GM18505 (cell line): ENCODE data around the gene MCAT.
"Not testable (repeated sequence)": the region's sequence is repeated elsewhere in the genome, so short reads cannot be mapped to it uniquely, and the experiment has no call there.

Experiments
- ATAC-seq: cut with Tn5 transposase; IDR thresholded peaks from one replicate; pipeline ENCODE4 v1.9.1; 2021; ENCODE audit not compliant: unreplicated experiment
- POLR2A ChIP-seq: IDR thresholded peaks from 4 replicates; pipeline ENCODE4 v1.6.1; 2011; ENCODE audit warnings: borderline replicate concordance; ENCODE audit not compliant: insufficient read depth, insufficient read length; ENCODE audit errors: extremely low read depth

Gene MCAT

DNA sequence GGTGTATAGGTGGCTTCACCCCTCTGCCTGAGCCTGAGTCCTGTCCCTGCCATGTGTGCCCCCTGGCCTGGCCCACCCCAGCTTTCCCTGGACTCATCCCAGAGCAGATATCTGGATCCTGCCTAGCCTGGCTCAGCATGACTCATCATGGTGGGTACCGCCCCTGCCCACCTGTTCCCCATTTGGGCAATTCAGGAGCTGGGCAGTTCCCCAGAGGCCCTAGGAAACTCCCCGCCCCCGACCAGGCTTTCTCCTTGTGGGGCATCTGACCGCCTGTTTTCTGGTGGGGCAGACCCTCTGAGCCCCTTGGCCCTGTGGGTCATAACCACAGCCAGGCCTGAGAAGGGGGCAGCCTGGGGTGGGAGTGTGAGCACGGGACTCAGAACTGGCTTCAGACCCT, 12.6 kb upstream of the MCAT start:
- no peak for ATAC-seq

DNA sequence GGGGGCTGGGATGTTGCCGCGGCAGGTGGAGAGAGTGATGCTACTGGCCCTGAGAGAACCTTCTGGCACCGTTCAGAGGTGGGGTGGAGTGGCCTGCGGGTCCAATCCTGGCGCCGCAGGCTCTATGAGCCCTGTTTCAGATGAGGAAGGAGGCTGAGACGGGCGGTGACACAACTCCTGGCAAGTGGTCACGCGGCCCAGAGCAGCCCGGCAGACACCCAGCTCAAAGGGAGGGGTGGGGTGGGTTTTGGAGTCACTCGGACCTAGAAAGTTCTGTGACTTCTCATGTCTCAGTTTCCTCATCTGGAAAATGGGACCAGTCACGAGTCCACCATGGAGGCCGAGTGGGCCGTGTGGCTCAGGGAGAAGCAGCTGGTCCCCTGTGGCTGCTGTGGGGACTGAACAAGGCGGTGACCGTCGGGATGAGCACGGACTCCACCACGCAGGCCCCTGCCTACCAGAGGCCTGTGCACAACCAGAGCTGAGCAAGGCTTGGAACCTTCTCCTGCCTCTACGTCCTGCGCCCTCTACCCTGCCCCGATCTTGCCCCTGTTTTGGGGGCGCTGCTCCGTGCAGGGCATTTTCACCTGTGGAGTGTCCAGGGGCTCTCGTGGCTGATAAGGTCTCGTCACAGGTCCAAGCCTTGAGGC, 11.8 kb upstream of the MCAT start:
- no peak for TF ChIP-seq POLR2A
- no peak for ATAC-seq

More for the DNA sequence above, 12.6 kb upstream of the MCAT start:
- TF ChIP-seq POLR2A: no peak

DNA sequence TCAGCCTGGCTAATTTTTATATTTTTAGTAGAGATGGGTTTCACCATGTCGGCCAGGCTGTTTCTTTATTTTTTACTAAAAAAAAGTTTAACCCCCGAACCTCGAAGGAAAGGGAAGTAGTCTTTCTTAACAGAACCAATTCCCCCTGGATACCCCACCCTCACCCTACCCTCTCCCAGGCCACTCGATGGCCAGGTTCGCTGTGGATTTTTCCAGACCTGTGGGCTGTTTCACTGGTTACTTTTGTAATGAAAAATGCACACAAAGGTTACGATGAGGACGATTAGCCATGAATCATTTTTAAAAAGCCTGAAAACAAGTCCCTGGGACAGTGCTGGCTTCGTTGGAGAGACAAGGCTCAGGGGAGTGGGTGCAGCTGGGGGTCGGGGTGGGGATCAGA, 10.7 kb upstream of the MCAT start:
- no peak for TF ChIP-seq POLR2A
- no peak for ATAC-seq

DNA sequence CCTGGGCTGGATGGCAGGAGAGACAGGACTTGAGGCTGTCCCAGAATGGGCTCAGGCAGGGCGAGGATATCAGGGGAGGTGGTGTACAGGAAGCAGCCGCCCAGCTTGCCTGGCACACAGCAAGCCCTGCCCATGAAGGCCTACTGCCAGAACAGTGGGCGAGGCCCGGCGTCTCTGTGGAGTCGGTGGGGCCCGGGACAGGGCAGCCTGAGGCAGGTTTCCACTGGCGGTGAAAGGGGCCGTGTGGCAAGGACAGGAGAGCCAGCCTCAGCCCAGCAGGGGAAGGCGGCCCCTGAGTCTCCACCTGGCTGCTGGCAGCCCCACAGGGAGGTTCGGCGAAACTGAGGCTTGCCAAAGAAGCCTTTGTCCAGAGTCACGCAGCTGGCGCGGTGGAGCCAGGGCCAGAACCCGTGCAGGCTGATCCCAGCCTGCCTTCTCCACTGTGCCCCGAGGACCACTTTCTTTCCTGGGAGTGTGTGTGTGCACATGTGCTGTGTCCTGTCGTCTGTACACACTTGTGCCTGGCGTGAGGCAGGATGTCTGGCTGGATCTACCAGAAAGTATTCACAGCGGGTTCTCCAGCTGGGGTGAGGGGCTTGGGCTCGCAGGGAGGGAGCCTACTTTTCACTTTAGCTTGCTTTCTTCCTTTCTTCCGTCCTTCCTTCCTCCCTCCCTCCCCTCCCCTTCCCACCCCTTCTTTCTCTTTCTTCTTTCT, 9.3 kb upstream of the MCAT start:
- no peak for ATAC-seq
- TF ChIP-seq POLR2A: no peak

DNA sequence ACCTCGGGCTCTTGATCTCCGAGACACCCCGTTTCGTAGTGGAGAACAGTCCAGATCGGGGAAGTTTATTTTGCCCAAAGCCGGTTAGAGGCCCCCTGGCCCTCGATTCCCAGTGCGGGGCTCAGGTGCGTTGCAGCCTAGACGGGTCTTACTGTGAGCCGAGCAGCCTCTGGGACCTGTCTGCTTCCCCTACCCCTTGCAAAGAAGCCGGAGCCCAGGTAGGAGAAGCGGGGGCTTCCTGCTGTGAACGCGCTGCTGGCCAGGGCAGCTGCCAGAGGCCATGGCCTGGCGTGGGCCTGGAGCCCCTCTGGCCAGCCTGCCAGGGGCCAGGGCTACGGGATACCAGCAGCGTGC, 8.8 kb upstream of the MCAT start:
- ATAC-seq: no peak
- TF ChIP-seq POLR2A: no peak

DNA sequence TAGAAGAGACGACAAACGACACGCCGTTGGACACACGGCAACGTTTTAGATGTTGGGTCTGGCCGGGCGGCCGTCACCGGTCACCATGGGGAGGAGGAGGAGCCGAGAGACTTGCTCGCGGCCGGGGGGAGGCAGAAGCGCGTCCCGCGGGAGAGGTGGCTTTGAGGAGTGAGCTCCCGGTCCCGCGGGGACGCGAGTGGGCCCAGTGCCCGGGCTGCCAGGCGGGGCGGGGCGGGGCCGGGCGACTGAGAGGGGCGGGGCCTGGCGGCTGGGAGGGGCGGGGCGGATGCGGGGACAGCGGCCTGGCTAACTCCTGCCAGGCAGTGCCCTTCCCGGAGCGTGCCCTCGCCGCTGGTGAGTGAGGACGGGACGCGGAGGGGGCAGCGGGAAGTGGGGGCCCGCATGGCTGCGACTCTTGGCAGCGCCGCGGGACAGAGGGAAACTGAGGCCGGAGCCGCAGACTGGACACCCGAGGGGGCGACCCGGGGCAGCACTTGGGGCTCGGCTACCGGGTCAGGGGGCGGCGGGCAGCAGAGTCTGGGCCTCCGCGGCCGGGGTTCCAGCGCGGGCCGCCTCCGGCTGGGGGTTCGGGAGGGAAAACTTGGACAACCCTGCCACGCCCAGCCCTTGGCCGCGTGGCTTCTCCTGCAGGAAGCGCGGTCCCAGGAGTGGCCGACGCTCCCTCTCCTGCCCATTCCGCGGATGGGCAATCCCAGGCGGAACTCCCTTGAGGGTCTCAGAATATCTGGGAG, 8.2 kb upstream of the MCAT start, which contains the start of gene TSPO:
Gene TSPO, plus strand, starts transcription at position 309 of the 752 bp plus-strand sequence. CDS start 7,680 bp downstream, outside the sequence.
- no peak for ATAC-seq
- TF ChIP-seq POLR2A: peak; percentile 22

DNA sequence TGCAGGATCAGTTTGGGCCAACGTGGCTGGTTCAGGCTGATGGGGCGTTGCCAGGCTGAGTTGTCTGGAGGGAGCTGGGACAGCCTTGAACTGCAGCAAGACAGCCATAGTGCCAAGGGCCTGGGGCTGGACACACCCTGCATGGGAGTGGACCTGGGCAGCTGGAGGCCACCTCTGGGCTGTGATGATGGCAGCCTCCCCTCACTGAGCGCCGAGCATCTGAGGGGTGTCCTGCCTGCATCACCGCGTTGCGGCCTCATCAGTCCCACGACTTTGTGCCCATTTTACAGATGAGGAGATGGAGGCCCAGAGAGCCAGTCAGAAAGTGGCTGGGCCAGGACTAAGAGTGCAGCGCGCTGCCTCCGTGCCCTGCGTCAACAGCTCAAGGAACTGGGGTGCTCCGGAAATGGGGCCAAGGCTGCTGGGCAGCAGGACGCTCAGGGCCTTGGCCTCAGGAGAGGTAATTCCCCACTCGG, 7.6 kb upstream of the MCAT start:
- no peak for TF ChIP-seq POLR2A
- no peak for ATAC-seq

DNA sequence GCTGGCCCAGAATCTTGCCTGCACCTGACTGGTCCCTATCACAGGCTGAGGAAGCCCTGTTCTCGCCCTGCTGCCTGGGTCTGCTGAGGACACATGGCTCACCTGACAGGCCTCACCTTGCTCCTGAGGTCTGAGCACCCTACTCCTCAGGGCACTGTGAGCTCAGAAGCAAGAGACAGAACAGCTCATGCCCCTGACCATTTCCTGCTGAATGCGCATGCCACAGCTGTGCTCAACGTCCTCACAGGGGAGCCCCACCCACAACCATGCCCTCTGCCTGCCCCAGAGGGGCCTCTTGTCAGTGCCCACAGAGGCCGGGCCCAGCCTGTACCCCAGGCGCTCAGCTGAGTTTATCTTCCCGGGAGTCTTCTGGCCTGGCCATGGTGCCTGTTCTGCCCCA, 5.4 kb upstream of the MCAT start:
- no peak for TF ChIP-seq POLR2A
- ATAC-seq: no peak

DNA sequence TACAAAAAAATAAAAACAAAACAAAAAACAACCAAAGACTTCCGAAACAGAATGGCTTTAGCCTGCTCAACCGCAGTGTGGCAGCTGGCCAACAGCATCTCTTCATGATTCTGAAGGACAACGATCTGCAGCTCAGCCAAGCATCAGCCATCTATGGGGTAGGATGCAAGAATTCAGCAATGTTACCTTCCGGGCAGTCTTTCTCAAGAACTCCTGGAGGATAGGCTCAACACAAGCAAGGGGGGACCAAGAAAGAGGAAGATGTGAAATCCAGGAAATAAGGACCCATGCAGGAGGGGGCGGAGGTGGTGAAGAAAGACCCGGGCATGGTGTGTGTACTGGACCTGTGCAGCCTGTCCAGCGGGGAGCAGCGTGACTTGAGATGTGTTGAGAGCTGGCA, 4.6 kb upstream of the MCAT start:
- TF ChIP-seq POLR2A: no peak
- no peak for ATAC-seq

DNA sequence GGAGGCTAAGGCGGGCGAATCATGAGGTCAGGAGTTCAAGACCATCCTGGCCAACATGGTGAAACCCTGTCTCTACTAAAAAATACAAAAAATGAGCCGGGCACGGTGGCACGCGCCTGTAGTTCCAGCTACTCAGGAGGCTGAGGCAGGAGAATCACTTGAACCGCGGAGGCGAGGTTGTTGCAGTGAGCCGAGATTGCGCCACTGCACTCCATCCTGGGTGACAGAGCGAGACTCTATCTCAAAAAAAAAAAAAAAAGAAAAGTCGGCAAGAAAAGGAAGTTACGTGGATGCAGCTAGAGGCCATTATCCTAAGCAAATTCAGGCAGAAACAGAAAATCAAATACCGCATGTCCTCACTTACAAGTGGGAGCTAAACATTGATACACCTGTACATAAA, 3.1 kb upstream of the MCAT start:
- not testable (repeated sequence) for ATAC-seq

DNA sequence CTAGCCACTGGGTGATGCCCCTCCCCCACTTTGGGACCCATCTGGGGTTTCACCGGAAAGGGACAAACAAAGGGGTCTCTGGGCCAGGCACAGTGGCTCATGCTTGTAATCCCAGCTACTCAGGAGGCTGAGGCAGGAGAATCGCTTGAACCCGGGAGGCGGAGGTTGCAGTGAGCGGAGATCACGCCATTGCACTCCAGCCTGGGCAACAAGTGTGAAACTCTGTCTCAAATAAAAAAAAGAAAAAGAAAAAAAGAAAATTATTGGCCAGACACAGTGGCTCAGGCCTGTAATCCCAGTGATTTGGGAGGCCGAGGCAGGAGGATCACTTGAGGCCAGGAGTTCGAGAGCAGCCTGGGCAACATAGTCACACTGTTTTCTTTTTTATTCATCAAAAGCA, 2.2 kb upstream of the MCAT start:
- ATAC-seq: not testable (repeated sequence)

DNA sequence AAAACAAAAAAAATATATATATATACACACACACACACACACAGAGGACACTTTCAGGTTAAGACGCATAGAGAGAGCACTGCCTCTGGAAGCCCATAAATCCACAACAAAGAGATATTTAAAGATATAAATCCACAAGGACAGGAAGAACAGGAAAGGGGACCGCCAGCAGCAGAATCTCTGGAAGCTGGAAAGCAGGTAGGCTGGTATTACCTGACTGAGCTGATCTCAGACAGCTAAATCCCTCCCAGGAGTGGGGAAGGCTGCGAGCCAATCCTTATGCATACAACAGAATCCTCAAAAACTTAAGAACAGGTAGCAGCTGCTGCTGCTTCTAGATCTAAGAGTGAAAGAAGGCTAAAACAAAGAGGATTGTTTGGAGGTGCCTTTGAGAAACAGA, 1.8 kb upstream of the MCAT start:
- no peak for ATAC-seq
- no peak for TF ChIP-seq POLR2A

DNA sequence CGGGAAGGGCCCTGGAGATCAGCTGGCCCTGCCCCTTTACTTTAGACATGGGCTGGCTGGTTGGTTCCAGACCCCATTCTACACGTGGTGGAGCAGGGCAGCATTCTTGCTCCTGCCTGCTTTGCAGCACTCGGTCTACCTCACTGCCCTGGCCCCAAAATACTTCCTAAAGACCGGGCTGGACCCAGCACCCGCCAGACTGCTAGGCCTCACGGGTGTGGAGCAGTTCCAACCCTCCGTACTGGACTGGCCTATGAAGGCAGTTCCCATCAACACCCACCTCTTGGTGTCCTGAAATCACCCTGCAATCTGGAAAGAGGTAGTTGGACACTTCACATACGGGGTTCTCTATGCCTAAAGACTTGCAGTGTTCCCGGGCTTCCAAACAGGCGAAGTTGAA, 6.4 kb downstream of the MCAT start:
- TF ChIP-seq POLR2A: no peak

DNA sequence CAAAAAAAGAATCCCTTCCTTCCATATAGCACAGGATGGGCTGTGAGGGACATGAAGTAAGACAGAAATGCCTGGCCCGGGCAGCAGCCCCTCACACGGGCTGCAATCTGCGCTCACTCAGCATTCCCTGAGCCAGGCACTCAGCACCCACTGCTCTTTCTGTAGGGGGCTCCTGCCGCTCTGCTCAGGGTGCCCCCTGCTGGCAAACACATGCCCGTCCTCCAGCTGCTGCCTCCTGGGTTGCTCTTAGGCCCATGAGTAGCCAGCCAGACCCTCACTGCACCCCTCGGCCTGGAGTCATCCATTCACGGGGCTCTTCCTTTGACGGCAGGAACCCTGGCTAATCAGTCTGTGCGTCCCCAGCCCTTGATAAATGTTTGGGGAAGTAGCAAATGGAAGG, 6.9 kb downstream of the MCAT start:
- no peak for ATAC-seq
- TF ChIP-seq POLR2A: no peak

More for the DNA sequence above, 6.4 kb downstream of the MCAT start:
- ATAC-seq: no peak
